Loucy (cell line): ENCODE data around the gene DCAF6.

Experiments used
- H2AFZ ChIP-seq: fragments of 200-600 bp; sonication (generic); 2 replicates; pipeline ENCODE4 v1.6.0; 2016; ENCODE audit warnings: antibody characterized with exemption, mild to moderate bottlenecking, low read length, moderate library complexity
- H3F3A ChIP-seq: fragments of 200-600 bp; 2 replicates; pipeline ENCODE4 v1.6.0; 2016; ENCODE audit warnings: antibody characterized with exemption, low read depth, mild to moderate bottlenecking
- H3K27me3 ChIP-seq: fragments of 200-600 bp; sonication (generic); 2 replicates; pipeline ENCODE4 v1.6.1; 2014; ENCODE audit warnings: low read length, mild to moderate bottlenecking; ENCODE audit not compliant: insufficient read depth, poor library complexity, severe bottlenecking
- H3K36me3 ChIP-seq: fragments of 200-600 bp; sonication (generic); 2 replicates; pipeline ENCODE4 v1.6.1; 2016; ENCODE audit warnings: low read length; ENCODE audit not compliant: insufficient read depth
- H3K4me1 ChIP-seq: fragments of 200-600 bp; sonication (generic); 2 replicates; pipeline ENCODE4 v1.5.1; 2014; ENCODE audit warnings: low read length, mild to moderate bottlenecking; ENCODE audit not compliant: insufficient read depth, poor library complexity, severe bottlenecking
- H3K4me2 ChIP-seq: fragments of 200-600 bp; sonication (generic); 2 replicates; pipeline ENCODE4 v1.6.0; 2014; ENCODE audit warnings: antibody characterized with exemption, low read length, low read depth, mild to moderate bottlenecking; ENCODE audit not compliant: poor library complexity, severe bottlenecking
- H3K4me3 ChIP-seq: fragments of 200-600 bp; sonication (generic); 2 replicates; pipeline ENCODE4 v1.5.1; 2014; ENCODE audit warnings: low read length, mild to moderate bottlenecking, mixed read lengths; ENCODE audit not compliant: poor library complexity, severe bottlenecking
- H3K79me2 ChIP-seq: fragments of 200-600 bp; sonication (generic); 2 replicates; pipeline ENCODE4 v1.6.1; 2014; ENCODE audit warnings: low read length; ENCODE audit not compliant: insufficient read depth
- H3K9ac ChIP-seq: fragments of 200-600 bp; sonication (generic); 2 replicates; pipeline ENCODE4 v1.6.0; 2014; ENCODE audit warnings: mild to moderate bottlenecking, low read depth, low read length, moderate library complexity; ENCODE audit not compliant: poor library complexity, severe bottlenecking
- H3K9me2 ChIP-seq: fragments of 200-600 bp; sonication (generic); replicated peaks from 2 replicates; pipeline ENCODE4 v1.6.1; 2016; ENCODE audit warnings: low read depth, low read length, mixed read lengths
- H3K9me3 ChIP-seq: fragments of 200-600 bp; sonication (generic); 2 replicates; pipeline ENCODE4 v1.6.1; 2014; ENCODE audit warnings: mild to moderate bottlenecking, antibody characterized with exemption, low read length, low read depth; ENCODE audit not compliant: insufficient read depth
- H4K20me1 ChIP-seq: fragments of 200-600 bp; sonication (generic); 2 replicates; pipeline ENCODE4 v1.6.0; 2014; ENCODE audit warnings: antibody characterized with exemption, low read length, mild to moderate bottlenecking; ENCODE audit not compliant: insufficient read depth, poor library complexity, severe bottlenecking
- EZH2phosphoT487 ChIP-seq: fragments of 200-600 bp; IDR thresholded peaks from 2 replicates; pipeline ENCODE4 v1.6.1; 2018; ENCODE audit warnings: antibody characterized with exemption, mild to moderate bottlenecking, moderate library complexity, borderline replicate concordance
- TF ChIP-seq, protein P1 (sequence below): fragments of 200-600 bp; sonication (generic); conservative IDR thresholded peaks from 2 replicates; pipeline ENCODE4 v1.5.1; 2014; ENCODE audit warnings: mild to moderate bottlenecking, antibody characterized with exemption, low read length

The DCAF6 gene

GRCh38 chr1:167893798-167894197 is 42.7 kb upstream of the DCAF6 start:
- TF ChIP-seq EZH2phosphoT487 = no peak
- TF ChIP-seq, protein P1, sequence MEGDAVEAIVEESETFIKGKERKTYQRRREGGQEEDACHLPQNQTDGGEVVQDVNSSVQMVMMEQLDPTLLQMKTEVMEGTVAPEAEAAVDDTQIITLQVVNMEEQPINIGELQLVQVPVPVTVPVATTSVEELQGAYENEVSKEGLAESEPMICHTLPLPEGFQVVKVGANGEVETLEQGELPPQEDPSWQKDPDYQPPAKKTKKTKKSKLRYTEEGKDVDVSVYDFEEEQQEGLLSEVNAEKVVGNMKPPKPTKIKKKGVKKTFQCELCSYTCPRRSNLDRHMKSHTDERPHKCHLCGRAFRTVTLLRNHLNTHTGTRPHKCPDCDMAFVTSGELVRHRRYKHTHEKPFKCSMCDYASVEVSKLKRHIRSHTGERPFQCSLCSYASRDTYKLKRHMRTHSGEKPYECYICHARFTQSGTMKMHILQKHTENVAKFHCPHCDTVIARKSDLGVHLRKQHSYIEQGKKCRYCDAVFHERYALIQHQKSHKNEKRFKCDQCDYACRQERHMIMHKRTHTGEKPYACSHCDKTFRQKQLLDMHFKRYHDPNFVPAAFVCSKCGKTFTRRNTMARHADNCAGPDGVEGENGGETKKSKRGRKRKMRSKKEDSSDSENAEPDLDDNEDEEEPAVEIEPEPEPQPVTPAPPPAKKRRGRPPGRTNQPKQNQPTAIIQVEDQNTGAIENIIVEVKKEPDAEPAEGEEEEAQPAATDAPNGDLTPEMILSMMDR = no peak
- H3K79me2 ChIP-seq = no peaks in the 10 kb centered on the region
- H3K4me1 ChIP-seq = no peaks in the 10 kb centered on the region
- H3K9me2 ChIP-seq = no peaks in the 10 kb centered on the region
- H3K4me3 ChIP-seq = no peak overlapping the region
- H2AFZ ChIP-seq = no peak overlapping the region
- no peaks in the 10 kb centered on the region for H3K27me3 ChIP-seq
- no peaks in the 10 kb centered on the region for H3F3A ChIP-seq
- no peak overlapping the region for H3K4me2 ChIP-seq
- no peaks in the 10 kb centered on the region for H3K36me3 ChIP-seq
- H4K20me1 ChIP-seq = no peaks in the 10 kb centered on the region
- H3K9ac ChIP-seq = no peak overlapping the region
- H3K9me3 ChIP-seq = no peaks in the 10 kb centered on the region

- H4K20me1 ChIP-seq = no peaks in the 10 kb centered on the region
- no peaks in the 10 kb centered on the region for H3F3A ChIP-seq
- H3K4me1 ChIP-seq = no peaks in the 10 kb centered on the region
- H2AFZ ChIP-seq = no peak overlapping the region
- no peak overlapping the region for H3K4me2 ChIP-seq
- H3K79me2 ChIP-seq = no peaks in the 10 kb centered on the region
- H3K9me2 ChIP-seq = no peaks in the 10 kb centered on the region
- H3K4me3 ChIP-seq = no peak overlapping the region
- no peak for TF ChIP-seq EZH2phosphoT487
- TF ChIP-seq, protein P1 = no peak
- H3K9me3 ChIP-seq = no peaks in the 10 kb centered on the region
- no peak overlapping the region for H3K9ac ChIP-seq
- no peaks in the 10 kb centered on the region for H3K36me3 ChIP-seq
- no peaks in the 10 kb centered on the region for H3K27me3 ChIP-seq
Observed at GRCh38 chr1:167898578-167899222, 37.8 kb upstream of the DCAF6 start.

- H3K79me2 ChIP-seq = no peaks in the 10 kb centered on the region
- no peak overlapping the region for H3K4me3 ChIP-seq
- TF ChIP-seq, protein P1 = no peak
- no peak for TF ChIP-seq EZH2phosphoT487
- H3K4me1 ChIP-seq = peaks cover under 1% of the 10 kb centered on the region
- H3K36me3 ChIP-seq = no peaks in the 10 kb centered on the region
- H3K4me2 ChIP-seq = no peak overlapping the region
- no peaks in the 10 kb centered on the region for H3K27me3 ChIP-seq
- H3K9me2 ChIP-seq = no peaks in the 10 kb centered on the region
- H3K9ac ChIP-seq = no peak overlapping the region
- no peaks in the 10 kb centered on the region for H3F3A ChIP-seq
- no peak overlapping the region for H2AFZ ChIP-seq
- H4K20me1 ChIP-seq = no peaks in the 10 kb centered on the region
- H3K9me3 ChIP-seq = no peaks in the 10 kb centered on the region
Observed at GRCh38 chr1:167899253-167899681, 37.2 kb upstream of the DCAF6 start.
